HG02763 (cell line): ENCODE results near the gene ITPK1.
"Not testable (repeated sequence)": the region's sequence is repeated elsewhere in the genome, so short reads cannot be mapped to it uniquely, and the experiment has no call there.

Experiments used
- ATAC-seq: cut with Tn5 transposase; IDR thresholded peaks from one replicate; pipeline ENCODE4 v1.9.1; 2021; ENCODE audit warnings: mild to moderate bottlenecking, moderate library complexity; ENCODE audit not compliant: unreplicated experiment

Gene ITPK1

DNA sequence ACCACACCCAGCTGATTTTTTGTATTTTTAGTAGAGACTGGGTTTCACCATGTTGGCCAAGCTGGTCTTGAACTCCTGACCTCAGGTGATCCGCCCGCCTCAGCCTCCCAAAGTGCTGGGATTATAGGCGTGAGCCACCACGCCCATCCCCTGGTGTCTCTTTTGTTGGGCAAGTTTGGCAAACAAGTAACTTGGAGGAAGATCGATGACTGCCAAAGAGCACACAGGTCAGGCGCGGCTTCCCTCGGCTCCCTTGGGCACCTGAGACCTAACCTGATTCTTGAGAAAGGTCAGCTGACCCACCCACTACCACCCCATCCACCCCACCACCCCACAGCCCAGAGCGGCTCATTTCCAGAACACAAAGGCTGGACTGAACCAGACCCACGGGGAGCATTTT is 9.9 kb downstream of the ITPK1 start:
- ATAC-seq = not testable (repeated sequence)

DNA sequence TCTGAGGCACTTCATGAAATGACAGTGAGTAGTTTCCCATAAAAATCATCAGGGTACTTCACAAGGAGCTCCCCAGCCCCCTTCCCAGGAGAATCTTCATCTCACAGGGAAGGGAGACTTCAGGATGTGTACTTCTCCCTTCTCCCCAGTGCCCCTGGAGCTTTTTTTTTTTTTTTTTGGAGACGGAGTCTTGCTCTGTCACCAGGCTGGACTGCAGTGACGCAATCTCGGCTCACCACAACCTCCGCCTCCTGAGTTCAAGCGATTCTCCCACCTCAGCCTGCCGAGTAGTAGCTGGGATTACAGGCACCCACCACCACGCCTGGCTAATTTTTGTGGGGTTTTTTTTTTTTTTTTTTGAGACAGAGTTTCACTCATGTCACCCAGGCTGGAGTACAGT is 10.4 kb downstream of the ITPK1 start:
- ATAC-seq = no peak

DNA sequence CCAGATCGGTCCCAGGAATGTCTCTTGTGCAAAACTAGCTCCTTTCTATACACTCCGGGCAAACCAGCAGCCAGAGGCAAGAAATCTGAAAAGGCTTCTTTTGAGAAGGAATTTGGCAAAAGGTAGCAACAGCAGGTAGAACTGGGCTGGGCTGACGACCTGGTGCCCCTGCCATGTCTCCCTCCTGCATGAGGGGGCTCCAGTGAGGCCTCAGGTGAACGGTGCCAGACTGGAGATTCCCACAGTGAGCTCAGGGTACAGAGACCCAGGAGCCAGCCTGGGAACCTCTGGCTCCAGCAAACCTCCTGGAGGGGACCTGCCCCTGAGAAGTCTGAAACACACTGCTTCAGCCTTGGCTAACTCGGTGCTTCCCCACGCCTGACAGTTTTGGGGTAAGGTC is 10.8 kb downstream of the ITPK1 start:
- ATAC-seq = no peak

DNA sequence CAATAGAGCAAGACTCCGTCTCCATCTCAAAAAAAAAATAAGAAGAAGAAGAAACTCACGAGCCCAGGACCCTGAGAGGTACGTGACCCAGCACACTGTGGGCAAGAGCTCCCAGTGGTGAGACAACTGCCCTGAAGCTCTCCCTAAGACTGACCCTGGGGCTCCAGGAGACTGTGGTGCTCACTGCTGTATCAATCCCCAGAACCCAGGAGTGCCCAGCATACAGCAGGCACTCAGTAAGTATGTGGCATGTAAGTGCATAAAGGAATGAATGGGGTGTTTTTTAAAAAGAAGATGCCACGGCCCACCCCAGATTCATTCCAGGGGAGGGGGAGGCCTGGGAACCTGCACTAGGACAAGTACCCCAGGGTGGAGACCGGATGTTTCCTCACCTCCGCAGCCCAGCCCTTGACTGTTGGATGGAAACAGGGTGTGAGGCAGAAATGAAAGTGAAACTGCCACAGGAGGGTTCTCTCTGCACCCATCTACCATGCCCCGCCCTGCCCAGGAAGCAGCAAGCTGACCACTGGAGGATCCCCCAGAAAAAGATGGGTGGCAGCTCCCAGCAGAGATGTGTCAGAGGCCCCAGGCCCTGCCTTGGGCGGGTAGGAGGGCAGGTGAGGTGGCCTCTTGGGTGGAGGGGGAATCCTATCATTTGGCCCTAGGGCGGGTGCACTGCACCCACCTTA is 12.2 kb downstream of the ITPK1 start:
- peak; percentile 88 for ATAC-seq

DNA sequence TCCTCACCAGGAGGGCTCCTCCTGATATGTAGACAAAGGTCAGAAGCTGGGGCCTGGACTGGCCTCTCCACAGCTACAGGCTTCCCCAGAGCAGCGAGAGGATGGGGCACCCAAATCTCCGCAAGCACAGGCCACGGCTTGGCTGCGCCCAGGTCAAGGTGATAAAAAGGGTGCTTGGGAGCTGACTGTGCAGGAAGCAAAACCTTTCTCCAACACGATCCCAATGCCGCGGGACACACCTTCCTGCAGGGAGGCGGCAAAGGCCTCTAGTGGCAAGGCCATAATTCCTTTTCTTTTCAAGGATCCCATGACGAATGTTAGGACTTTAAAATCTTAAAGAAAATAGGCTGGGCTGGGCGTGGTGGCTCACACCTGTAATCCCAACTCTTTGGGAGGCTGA is 13.6 kb downstream of the ITPK1 start:
- no peak for ATAC-seq

DNA sequence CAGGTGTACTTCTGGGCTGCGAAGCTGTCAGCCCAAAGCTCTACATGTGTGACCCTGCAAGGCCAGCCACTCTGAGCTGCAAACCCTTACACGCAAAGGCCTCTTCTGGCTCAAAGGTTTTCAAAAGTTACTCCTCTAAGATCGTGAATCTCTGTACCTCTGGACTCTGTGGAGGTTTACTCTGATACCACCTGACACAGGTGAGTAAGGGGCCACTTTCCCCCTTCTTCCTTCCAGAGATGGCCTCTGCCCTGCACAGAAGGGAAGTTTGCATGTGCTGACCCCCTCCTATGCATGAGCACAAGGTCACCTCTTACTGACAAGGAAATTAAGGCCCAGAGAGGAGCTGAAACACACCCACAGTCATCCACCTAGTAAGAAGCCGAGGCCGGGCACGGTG is 14.5 kb downstream of the ITPK1 start:
- no peak for ATAC-seq

DNA sequence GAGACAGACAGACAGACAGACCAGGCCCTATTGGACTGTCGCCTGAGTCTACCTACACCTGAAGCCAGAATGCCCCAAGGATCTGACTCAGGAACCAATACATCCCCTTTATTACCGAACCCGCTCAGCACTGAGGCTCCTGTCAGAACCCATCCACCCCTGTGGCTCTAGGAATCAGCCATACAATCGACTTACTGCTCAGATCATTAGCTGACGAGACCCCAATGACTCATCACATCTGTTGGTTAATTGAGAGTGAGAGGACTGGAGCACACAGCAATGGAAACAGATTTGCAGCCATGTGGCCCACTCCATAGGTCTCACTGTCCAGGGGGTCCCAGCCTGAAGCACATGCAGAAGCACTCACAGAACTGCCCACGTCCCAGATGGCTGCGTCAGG is 15.2 kb downstream of the ITPK1 start:
- ATAC-seq = no peak

DNA sequence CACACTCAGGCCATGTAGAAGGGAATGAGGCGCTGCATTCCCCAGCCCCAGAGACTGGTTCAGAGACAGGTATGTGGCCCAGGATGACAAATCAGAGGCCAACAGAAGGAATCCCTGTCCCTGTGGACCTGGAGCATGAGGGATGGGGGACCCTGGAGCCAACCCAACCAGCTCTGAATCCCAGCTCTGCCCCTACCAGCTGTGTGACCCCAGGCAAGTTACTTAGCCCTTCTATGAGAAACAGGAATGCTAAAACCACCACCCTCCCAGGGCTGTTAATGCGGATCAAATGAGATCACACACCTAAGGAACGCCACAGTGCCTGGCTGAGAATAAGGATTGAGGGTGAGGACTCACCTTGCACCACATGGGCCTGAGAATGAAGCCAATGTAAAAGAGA is 15.6 kb downstream of the ITPK1 start:
- no peak for ATAC-seq

DNA sequence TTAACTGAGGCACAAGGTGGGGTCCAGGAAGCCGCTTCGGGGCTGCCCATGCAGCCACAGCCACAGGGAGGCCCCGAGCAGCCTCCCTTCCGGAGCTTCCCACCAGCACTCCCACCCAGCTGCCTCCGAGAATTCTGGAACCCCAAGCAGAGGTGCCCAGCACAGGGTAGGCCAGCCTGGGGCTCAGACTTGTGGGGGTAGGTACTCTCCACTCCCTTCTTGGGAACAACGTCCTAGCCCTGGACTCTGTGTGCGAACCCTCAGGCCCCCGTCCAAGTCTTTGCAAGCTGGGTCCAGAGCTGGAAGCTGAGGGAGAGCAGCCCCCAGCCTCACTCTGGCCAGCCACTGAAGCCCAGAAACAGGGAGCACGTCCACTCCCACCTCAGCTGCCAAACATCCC is 16.1 kb downstream of the ITPK1 start:
- no peak for ATAC-seq

DNA sequence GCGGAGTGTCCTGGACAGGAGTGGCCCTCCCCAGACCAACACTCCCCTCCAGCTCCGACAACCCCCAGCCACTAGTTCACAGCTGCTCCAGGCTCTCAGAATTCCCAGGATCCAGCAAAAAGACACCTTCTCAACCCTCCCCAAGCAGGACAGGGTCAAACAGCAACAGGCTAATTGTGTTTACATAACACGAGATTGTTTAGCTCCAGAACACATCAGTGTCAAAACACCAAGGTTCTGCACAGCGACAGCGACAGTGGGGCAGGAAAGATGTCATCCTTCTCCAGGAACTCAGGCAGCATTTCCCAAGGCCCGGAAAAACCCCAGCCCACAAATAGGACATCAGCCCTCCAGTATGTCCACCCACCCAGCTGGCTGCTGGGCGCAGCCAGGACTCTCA is 16.5 kb downstream of the ITPK1 start:
- ATAC-seq = no peak

DNA sequence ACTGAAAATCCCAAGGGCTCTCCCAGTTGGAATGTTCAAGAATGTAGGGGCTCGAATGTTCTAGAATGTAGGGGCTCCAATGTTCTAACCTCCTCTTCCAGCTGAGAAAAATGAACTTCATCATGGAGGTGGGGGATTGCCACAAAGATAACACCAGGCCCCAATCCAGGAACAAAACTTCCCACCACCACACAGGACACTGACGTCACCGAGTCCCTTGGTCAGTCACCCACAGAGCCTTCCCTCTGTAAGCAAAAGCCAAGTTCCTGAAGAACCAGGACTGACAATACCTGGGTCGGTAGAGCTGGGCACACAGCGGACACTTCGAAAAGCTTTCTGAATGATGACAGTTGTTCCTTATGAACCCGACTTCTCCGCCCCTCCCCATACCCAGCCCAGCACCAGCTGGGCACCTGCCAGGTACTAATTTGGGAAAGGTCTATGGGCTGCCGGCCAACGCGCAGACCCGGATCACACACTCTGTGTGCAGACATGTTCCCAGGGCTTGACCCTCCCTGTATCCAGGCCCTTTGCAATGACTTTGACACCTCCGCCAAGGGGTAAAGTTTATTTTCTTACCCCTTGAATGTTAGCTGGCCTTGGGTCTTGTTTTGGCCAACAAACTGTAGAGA is 18.9 kb downstream of the ITPK1 start:
- no peak for ATAC-seq

DNA sequence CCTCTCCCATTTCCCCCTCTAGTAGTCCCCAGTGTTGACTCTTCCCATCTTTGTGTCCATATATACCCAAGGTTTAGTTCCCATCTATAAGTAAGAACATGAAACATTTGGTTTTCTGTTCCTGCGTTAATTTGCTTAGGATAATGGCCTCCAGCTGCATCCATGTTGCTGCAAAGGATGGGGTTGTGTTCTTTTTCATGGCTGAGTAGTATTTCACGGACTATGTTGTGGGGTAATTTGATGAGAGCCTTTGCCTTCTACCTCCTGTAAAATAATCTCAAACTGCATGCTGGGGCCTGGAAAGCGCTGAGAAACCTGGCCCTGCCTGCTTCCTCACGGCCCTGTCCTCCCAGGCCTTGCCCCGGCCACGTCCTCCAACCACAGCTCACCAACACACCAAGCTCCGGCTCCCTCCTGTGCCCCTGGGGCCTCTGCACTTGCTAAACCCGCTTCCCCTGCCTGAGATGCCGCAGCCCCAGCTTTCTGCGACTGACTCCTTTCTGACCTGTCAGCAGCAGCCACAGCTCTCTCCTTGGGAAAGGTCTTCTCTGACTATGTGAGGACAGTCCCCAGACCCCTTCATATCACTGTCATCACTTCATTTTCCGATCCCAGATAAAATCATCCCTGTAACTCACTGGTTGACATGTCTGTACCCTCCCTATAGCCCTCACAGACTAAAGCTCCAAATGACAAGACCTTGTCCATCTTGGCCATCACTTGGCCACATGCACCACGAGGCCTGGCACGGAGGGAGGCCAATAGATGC is 19.8 kb downstream of the ITPK1 start:
- ATAC-seq = no peak

DNA sequence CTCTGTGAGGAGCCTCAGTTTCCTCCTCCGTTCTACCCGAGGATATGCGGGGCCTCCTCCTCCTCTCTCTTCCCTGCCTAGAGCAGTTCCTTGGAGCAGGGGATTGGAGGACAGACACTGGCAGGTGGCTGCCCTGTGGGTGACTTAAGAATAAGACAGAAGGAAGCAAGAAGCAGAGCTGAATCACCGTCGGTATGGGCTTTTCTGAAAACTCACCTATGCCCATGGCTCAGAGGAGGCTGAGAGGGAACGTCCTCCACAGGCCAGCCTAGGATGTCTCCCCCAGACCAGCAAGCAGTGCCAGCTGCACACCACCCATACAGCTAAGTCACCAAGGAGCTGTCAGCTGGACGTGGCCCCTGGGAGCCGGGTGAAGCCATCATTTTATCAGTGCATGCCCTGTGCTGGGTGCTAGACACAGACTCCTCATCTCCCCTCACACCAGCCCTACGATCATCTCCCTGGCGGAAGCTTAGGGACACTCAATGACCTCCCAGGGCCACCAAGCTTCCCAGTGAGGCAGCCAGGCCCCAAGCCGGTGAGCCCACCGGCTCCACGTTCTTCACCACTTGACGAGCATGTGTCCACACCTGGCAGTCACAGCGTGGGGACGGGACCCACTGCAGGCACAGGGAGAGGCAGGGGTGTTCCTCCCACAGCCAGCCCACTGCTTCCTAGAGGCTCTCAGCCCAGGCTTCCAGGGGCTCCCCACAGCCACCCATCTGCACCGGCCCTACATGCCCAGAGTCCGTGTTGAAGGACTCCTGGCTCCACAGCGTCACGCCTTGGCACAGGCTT is 21.4 kb downstream of the ITPK1 start:
- no peak for ATAC-seq

DNA sequence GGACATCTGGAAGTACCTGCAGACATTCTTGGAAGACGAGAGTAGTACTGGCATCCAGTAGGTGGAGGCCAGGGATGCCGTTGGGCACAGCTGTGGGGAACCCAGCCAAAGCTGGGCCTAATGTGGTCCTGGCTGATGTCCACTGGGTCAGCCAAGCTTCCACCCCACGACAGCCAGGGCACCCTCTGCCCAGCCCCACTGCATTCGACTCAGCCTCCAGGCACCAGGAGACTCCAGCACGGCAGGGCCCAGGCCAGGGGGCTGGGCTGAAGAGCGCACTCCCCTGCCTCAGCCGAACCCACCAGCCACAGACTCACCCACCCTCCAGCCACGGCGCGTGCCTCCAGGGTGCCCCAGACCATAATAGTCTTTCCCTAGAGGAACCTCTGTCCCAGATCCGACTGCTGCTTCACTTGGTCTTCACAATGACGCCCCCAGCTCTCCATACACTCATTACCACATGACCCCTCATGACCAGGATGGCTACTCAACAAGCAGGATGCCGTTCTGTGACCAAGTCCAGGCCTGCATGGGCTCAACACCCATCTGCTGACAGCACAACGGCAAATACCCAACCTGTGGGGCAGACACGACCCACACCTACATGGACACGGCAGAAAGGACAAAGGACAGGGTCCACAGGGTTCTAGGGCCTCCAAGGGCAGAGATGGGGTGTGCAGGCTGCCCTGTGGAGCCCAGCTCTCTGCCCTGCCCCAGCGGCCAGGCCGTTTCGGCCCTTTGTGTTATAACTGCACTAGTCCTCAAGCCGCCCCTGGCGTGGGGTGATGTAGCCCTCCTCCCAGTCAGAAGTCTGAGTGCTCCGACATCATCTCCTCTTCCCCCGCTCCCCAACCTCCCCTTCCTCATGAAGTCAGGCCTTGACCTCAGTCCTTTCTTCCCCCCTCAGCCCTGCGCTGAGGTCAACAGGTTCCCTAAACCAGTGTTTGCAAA is 22.8 kb downstream of the ITPK1 start:
- no peak for ATAC-seq

DNA sequence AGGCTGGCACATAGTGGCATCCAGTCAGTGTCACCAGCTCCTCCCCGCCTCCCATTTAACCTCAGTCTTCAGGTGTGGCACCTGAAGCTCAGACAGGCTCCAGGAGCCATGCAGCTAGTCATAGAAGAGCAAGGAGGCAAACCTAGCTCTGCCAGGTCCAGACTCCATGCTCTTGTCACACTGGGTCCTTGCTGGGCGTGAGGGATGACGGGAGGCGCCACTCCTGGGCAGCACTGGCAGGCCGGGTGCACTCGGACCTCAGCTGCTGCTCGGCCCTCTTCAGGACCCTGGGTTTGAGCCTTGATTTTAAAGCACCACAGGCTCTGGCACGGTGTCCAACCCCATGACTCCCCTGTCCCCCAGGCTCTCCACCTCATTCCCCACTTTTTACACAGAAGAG is 24.1 kb downstream of the ITPK1 start:
- ATAC-seq = no peak

DNA sequence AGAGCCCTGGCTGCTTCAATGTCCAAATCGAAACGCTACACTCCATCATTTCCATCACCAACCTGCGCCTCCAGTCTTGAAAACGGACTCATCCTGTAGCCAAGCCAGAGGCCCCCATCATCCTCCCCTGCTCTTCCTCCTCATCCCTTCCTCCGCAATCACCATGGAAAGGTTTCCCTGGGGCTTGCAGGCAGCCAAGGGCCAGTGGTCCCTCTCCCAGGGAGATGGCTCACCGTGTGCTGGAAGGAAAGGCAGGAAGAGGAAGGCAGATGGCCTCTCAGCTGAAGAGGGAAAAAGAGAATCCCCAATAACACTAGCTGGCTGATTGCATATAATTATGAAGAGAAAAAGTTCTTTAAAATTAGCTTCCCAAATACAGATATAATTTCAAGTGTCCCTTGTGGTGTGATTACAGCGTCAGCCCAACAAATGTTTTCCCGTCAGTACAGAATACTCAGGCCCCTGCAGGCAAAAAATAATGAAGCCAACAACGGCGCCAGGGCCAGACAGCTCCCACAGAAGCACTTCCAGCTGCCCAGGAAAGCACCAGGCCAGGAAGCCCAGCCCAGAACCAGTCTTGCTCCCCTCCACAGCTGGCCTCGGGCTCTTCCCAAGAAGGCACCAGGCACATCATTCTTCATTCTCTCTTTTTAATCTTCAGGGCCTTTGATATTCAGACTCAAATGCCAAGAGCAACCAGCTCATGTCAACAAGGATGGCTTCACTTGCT is 24.7 kb downstream of the ITPK1 start:
- ATAC-seq = no peak

DNA sequence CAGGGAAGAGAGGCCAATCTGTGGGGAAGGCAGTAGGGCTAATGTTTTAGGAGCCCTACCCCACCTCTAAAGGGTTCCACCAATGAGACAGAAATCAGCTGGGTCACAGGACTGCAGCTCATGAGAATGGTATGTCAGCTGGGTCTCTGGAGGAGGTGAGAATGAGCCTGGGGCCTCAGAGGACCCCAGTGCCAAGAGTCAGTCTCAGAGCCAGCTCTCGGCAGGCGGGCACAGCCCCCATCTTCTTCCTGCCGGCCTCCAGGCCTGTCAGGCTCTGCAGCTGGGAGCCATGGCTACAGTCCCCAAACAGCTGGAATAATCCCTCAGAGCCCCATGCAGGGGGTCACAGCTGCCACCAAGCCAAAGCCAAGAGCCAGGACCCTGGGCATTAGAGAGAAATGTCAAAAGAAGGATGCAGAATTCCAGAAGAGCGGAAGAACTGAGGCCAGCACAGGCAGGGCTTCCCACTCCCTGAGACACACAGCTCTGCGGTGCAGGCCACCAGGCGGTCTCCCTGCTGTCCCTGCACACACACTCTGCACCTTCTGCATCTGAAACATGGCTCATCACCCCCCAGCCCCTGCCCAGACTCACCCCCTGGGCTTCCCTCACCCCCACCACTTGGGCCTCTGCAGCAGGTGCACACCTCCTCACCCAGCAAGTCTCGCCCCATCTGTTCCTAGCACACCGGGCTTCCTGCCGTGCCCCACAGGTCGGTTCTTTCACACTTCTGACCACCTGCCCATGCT is 26.0 kb downstream of the ITPK1 start:
- no peak for ATAC-seq

DNA sequence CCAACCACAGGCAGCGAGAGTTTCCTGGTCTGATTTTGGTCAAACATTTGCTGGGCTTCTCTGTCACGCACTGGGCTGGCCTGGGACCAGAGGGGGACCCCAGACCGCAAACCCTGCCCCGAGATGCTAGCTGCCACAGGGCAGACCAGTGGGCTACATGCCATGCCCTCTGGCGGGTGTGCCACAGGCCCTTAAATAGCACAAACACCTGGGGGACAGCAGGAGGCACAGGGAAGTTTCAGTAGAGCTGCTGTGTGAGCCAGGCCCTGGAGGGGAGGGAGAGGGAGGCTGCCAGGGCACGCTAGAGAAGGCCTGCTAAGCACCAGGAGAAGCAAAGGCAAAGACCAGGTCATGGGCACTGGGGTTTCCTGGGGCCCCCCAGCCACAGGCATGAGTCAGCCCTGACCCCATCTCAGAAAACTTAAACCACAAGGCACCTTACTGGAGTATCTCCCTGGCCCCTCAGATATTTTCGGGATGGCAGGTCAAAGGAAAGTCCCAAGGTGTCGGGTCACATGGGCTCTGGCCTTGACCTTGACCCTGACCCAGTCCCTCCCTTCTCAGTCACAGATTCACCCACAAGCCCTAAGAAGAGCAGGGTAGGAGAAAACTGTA is 29.2 kb downstream of the ITPK1 start:
- peak; percentile 56 for ATAC-seq
